Parathyroid adenoma (tissue), 2 donors: ENCODE data around the gene HMGCS2.

Source experiments
- H2AFZ ChIP-seq: fragments of 300-600 bp; sonication (generic); one replicate; pipeline ENCODE4 v1.7.0; 2017; ENCODE audit warnings: antibody characterized with exemption, mild to moderate bottlenecking
- H3K27ac ChIP-seq: fragments of 300-600 bp; sonication (generic); one replicate; pipeline ENCODE4 v1.7.0; 2017
- H3K27me3 ChIP-seq: fragments of 300-600 bp; sonication (generic); one replicate; pipeline ENCODE4 v1.7.0; 2017; ENCODE audit warnings: low read length; ENCODE audit not compliant: control insufficient read depth, insufficient read depth
- H3K36me3 ChIP-seq: fragments of 300-600 bp; sonication (generic); one replicate; pipeline ENCODE4 v1.7.0; 2017; ENCODE audit warnings: low read length; ENCODE audit not compliant: control insufficient read depth, insufficient read depth
- H3K4me1 ChIP-seq: fragments of 300-600 bp; sonication (generic); one replicate; pipeline ENCODE4 v1.7.0; 2017; ENCODE audit warnings: control low read depth
- H3K4me2 ChIP-seq: fragments of 300-600 bp; sonication (generic); one replicate; pipeline ENCODE4 v1.7.0; 2017; ENCODE audit warnings: low read length
- H3K4me3 ChIP-seq: fragments of 300-600 bp; sonication (generic); one replicate; pipeline ENCODE4 v1.7.0; 2017; ENCODE audit warnings: low read depth, low read length
- H3K79me2 ChIP-seq: fragments of 300-600 bp; sonication (generic); one replicate; pipeline ENCODE4 v1.7.0; 2017; ENCODE audit warnings: control low read depth
- H3K9ac ChIP-seq: fragments of 300-600 bp; sonication (generic); one replicate; pipeline ENCODE4 v1.7.0; 2017; ENCODE audit warnings: mild to moderate bottlenecking
- H3K9me3 ChIP-seq: fragments of 300-600 bp; sonication (generic); one replicate; pipeline ENCODE4 v1.7.0; 2017; ENCODE audit warnings: low read length; ENCODE audit not compliant: control insufficient read depth
- TF ChIP-seq, protein P1 (sequence below): fragments of 300-600 bp; sonication (generic); IDR thresholded peaks from one replicate; pipeline ENCODE4 v1.7.0; 2017; ENCODE audit warnings: antibody characterized with exemption, mild to moderate bottlenecking
- donor health status: primary hyperparathyroidism.

Gene HMGCS2

DNA sequence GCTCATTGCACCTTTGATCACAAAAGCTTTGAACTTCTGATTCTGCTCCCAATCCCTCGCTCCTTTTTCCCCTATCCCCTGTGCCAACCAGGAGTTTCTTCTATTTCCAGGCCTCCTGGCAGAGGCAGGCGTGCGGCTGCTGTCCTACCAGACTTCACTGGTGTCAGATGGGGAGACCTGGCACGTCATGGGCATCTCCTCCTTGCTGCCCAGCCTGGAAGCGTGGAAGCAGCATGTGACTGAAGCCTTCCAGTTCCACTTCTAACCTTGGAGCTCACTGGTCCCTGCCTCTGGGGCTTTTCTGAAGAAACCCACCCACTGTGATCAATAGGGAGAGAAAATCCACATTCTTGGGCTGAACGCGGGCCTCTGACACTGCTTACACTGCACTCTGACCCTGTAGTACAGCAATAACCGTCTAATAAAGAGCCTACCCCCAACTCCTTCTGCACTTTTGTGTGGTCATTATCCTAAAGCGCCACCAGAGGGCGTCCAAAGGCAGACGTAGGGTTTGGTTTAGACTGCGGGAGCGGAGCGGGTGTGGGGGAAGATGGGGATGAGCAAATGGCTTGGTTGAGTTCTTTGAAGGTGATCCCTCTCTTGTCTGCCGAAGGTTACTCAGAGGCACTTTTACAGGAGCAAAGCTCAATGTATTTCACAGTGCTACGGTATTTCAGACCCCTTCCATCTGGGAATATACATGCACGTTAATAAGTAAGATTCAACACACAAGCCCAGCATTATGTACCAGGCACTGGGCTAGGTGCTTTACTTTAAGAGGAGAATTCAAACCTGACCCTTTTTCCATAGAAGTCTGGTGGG, 24.7 kb downstream of the HMGCS2 start:
- Histone ChIP-seq H2AFZ (peak overlapping the region; percentile 33), H3K9me3 (no peaks in the 10 kb centered on the region), H3K36me3 (no peaks in the 10 kb centered on the region), H3K79me2 (no peaks in the 10 kb centered on the region), H3K27ac (no peak overlapping the region), H3K4me1 (peaks cover 16% of the 10 kb centered on the region), H3K4me3 (no peak overlapping the region), H3K27me3 (no peaks in the 10 kb centered on the region), H3K9ac (no peak overlapping the region), H3K4me2 (no peak overlapping the region)
- TF ChIP-seq, protein P1, sequence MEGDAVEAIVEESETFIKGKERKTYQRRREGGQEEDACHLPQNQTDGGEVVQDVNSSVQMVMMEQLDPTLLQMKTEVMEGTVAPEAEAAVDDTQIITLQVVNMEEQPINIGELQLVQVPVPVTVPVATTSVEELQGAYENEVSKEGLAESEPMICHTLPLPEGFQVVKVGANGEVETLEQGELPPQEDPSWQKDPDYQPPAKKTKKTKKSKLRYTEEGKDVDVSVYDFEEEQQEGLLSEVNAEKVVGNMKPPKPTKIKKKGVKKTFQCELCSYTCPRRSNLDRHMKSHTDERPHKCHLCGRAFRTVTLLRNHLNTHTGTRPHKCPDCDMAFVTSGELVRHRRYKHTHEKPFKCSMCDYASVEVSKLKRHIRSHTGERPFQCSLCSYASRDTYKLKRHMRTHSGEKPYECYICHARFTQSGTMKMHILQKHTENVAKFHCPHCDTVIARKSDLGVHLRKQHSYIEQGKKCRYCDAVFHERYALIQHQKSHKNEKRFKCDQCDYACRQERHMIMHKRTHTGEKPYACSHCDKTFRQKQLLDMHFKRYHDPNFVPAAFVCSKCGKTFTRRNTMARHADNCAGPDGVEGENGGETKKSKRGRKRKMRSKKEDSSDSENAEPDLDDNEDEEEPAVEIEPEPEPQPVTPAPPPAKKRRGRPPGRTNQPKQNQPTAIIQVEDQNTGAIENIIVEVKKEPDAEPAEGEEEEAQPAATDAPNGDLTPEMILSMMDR: peak; percentile 78

DNA sequence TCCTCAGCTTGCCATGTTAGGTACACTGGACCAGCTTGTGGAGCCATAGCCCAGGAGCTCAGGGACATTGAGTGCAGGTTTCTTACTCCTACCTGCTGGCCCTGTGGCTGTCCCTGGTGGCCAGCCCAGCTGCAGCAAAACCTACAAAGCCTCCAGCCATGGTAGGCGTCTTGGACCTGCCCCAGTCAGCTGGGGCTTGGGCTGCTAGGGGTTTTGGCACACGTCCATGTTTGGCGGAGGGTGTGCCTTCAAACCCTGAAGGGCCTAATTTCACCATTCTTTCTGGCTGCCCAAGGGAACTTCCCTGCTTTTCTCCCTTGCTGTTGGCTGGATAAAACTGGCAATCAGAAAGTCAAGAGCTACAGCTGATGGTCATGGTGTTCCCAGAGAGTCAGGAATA, 25.4 kb downstream of the HMGCS2 start:
- Histone ChIP-seq H2AFZ (no peak overlapping the region), H3K4me3 (no peak overlapping the region), H3K4me1 (peaks cover 18% of the 10 kb centered on the region), H3K79me2 (no peaks in the 10 kb centered on the region), H3K9ac (no peak overlapping the region), H3K9me3 (no peaks in the 10 kb centered on the region), H3K4me2 (no peak overlapping the region), H3K36me3 (no peaks in the 10 kb centered on the region), H3K27ac (no peak overlapping the region), H3K27me3 (no peaks in the 10 kb centered on the region)
- TF ChIP-seq, protein P1: no peak

DNA sequence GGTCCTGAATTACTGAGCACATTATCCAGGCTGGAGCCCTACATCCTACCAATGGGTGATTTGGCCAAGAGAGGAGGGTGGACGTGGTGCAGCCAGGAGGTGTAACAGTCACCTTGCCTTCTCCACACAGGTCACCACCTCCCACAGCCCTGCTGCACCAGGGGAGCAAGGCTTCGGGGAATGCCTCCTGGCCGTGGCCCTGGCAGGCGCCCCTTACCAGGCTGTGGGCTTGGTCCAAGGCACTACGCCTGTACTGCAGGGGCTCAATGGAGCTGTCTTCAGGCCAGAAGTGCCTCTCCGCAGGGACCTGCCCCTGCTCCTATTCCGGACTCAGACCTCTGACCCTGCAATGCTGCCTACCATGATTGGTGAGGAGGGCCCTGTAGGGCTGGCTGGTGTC, 26.0 kb downstream of the HMGCS2 start:
- TF ChIP-seq, protein P1: no peak
- no peaks in the 10 kb centered on the region for H3K79me2 ChIP-seq
- no peak overlapping the region for H3K27ac ChIP-seq
- no peak overlapping the region for H3K9ac ChIP-seq
- H3K36me3 ChIP-seq: no peaks in the 10 kb centered on the region
- H3K4me2 ChIP-seq: no peak overlapping the region
- H3K4me1 ChIP-seq: peaks cover 25% of the 10 kb centered on the region
- H2AFZ ChIP-seq: no peak overlapping the region
- no peaks in the 10 kb centered on the region for H3K27me3 ChIP-seq
- no peak overlapping the region for H3K4me3 ChIP-seq
- H3K9me3 ChIP-seq: no peaks in the 10 kb centered on the region

DNA sequence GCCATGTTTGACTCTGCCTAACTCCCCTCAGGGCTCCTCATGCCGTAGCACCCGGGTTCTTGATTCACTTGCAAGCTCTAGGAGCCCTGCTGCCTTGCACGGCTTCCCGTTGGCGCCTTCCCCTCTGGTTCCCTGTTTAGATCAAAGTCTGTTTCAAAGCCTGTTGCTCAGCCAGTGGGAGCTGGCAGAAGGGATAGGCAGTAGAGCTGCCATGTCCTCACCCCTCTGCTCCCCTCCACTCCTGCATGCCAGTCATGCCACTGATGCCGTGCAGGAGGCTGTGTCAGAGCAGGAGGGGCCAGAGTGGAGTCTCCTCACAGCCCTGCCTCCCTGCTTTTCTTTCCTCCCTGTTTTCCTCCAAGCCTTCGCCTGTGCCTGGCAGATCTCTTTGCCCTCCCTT, 26.5 kb downstream of the HMGCS2 start:
- no peak overlapping the region for H3K27ac ChIP-seq
- H3K9me3 ChIP-seq: no peaks in the 10 kb centered on the region
- H3K36me3 ChIP-seq: no peaks in the 10 kb centered on the region
- H3K79me2 ChIP-seq: no peaks in the 10 kb centered on the region
- peaks cover 27% of the 10 kb centered on the region for H3K4me1 ChIP-seq
- H3K4me2 ChIP-seq: no peak overlapping the region
- H3K4me3 ChIP-seq: no peak overlapping the region
- H3K27me3 ChIP-seq: no peaks in the 10 kb centered on the region
- TF ChIP-seq, protein P1: no peak
- H3K9ac ChIP-seq: no peak overlapping the region
- no peak overlapping the region for H2AFZ ChIP-seq
